HepG2 (cell line): Measurements from ENCODE around the gene HAP1. TPM values are rescaled to one million over a fixed set of nuclear protein-coding genes. Genes with fewer than 3 reads are reported as not detected.

Experiments used
- HDAC2 ChIP-seq: sonication (generic); formaldehyde crosslinking; IDR thresholded peaks from 2 replicates; pipeline ENCODE4 v1.4.0; 2020; ENCODE audit warnings: missing genetic modification reagents
- HMGXB4 ChIP-seq, 2 experiments: sonication (generic) in 1 of 2; formaldehyde crosslinking in 1 of 2; IDR thresholded peaks; 2 replicates each; pipeline versions ENCODE4 v1.4.0 to v1.6.1; 2018 to 2020; ENCODE audit warnings: missing genetic modification reagents in 2 of 2, borderline replicate concordance in 1 of 2, low read depth in 1 of 2, mild to moderate bottlenecking in 1 of 2, missing biosample characterization in 1 of 2
- KLF15 ChIP-seq: sonication (generic); formaldehyde crosslinking; IDR thresholded peaks from 2 replicates; pipeline ENCODE4 v1.8.1; 2023; ENCODE audit warnings: borderline replicate concordance, mild to moderate bottlenecking, inconsistent platforms, missing genetic modification reagents, mixed read lengths
- NBN ChIP-seq: fragments of 450-650 bp; conservative IDR thresholded peaks from 2 replicates; pipeline ENCODE4 v1.6.1; 2017
- ONECUT2 ChIP-seq: sonication (generic); formaldehyde crosslinking; IDR thresholded peaks from 2 replicates; pipeline ENCODE4 v1.4.0; 2020; ENCODE audit warnings: missing genetic modification reagents
- POGK ChIP-seq: sonication (generic); formaldehyde crosslinking; conservative IDR thresholded peaks from 2 replicates; pipeline ENCODE4 v1.8.0; 2022; ENCODE audit warnings: mild to moderate bottlenecking, moderate library complexity, missing genetic modification reagents
- SIN3A ChIP-seq: IDR thresholded peaks from 2 replicates; pipeline ENCODE4 v1.6.1; 2011; ENCODE audit warnings: low read depth, mild to moderate bottlenecking, control low read depth, low read length, borderline replicate concordance
- TAF1 ChIP-seq: sonication (generic); formaldehyde crosslinking; IDR thresholded peaks from 2 replicates; pipeline ENCODE4 v1.4.0; 2020; ENCODE audit warnings: missing genetic modification reagents
- TEAD3 ChIP-seq: optimal IDR thresholded peaks from 2 replicates; pipeline ENCODE3; 2016; ENCODE audit warnings: borderline replicate concordance
- ZBTB21 ChIP-seq: sonication (generic); formaldehyde crosslinking; IDR thresholded peaks from 2 replicates; pipeline ENCODE4 v1.4.0; 2020; ENCODE audit warnings: missing genetic modification reagents
- ZNF225 ChIP-seq: sonication (generic); formaldehyde crosslinking; IDR thresholded peaks from 2 replicates; pipeline ENCODE4 v1.4.0; 2020; ENCODE audit warnings: mild to moderate bottlenecking, missing genetic modification reagents
- ZNF609 ChIP-seq: sonication (generic); formaldehyde crosslinking; IDR thresholded peaks from 2 replicates; pipeline ENCODE4 v1.4.0; 2020; ENCODE audit warnings: mild to moderate bottlenecking, missing genetic modification reagents, borderline replicate concordance
- ZNF691 ChIP-seq: sonication (generic); formaldehyde crosslinking; IDR thresholded peaks from 2 replicates; pipeline ENCODE4 v1.4.0; 2020; ENCODE audit warnings: missing genetic modification reagents, low read depth, mild to moderate bottlenecking, borderline replicate concordance
- ZNF724P ChIP-seq: sonication (generic); formaldehyde crosslinking; IDR thresholded peaks from 2 replicates; pipeline ENCODE4 v1.8.0; 2022; ENCODE audit warnings: missing genetic modification reagents, borderline replicate concordance
- ZNF772 ChIP-seq: sonication (generic); formaldehyde crosslinking; IDR thresholded peaks from 2 replicates; pipeline ENCODE4 v1.5.0; 2020; ENCODE audit warnings: mild to moderate bottlenecking, missing genetic modification reagents
- ZNF883 ChIP-seq: sonication (generic); formaldehyde crosslinking; IDR thresholded peaks from 2 replicates; pipeline ENCODE4 v1.5.1; 2020; ENCODE audit warnings: mild to moderate bottlenecking, missing genetic modification reagents; ENCODE audit errors: not compliant biosample characterization
- ZZZ3 ChIP-seq: sonication (generic); formaldehyde crosslinking; IDR thresholded peaks from 2 replicates; pipeline ENCODE4 v1.4.0; 2020; ENCODE audit warnings: missing genetic modification reagents, mild to moderate bottlenecking, borderline replicate concordance
- polyA plus RNA-seq, 8 experiments: library from polyadenylated mRNA; depleted of rRNA in 3 of 8; stranded (reverse) in 7 of 8; unstranded in 1 of 8; fragments of >200 nt; fragmentation: Illumina TruSeq in 4 of 8; extraction: Trizol in 4 of 8; gene quantifications; 2 replicates each; pipeline versions ENCODE4 v1.2.1 to v1.2.3, GENCODE V29; 2011 to 2016; ENCODE audit warnings: low read depth in 4 of 8, missing spikeins in 1 of 8, mixed read lengths in 1 of 8; ENCODE audit not compliant: insufficient read depth in 1 of 8
- total RNA-seq, 5 experiments: library from RNA; depleted of rRNA; stranded (reverse); fragments of >200 nt; fragmentation: Illumina TruSeq; extraction: Trizol; gene quantifications; 2 replicates each; pipeline ENCODE4 v1.2.3, GENCODE V29; 2016; ENCODE audit warnings: low read depth in 1 of 5

The HAP1 gene
- total and polyA plus RNA-seq, 2 of the 13 experiments (the other 11 are each of a cell fraction or from before 2014, with no cell fraction given): 0.07 TPM

- TF ChIP-seq HMGXB4 (CRISPR knock-in tag; IDR thresholded peaks at IDR 0.05; ENCODE audit: borderline replicate concordance in 1 of 2, low read depth in 1 of 2) (peak in 1 of 2 experiments; percentile 39; a peak in 3 of 4 replicates), KLF15 (CRISPR knock-in tag) (no peak), TEAD3 (CRISPR knock-in tag) (peak; percentile 94), ZNF225 (CRISPR knock-in tag) (0 out of 2 replicates have a peak, but pooled peaks have one; percentile 17), TAF1 (CRISPR knock-in tag) (peak; percentile 51; the same call in 1 of the 2 replicates), ZZZ3 (CRISPR knock-in tag) (peak; percentile 27; the same call in 1 of the 2 replicates), ONECUT2 (CRISPR knock-in tag) (no peak), ZNF609 (CRISPR knock-in tag) (peak; percentile 40), ZNF691 (CRISPR knock-in tag) (peak; percentile 17; the same call in 1 of the 2 replicates), ZNF724P (CRISPR knock-in tag) (peak; percentile 38; the same call in 1 of the 2 replicates), ZBTB21 (CRISPR knock-in tag) (0 out of 2 replicates have a peak, but pooled peaks have one; percentile 12), NBN (no peak), ZNF772 (CRISPR knock-in tag) (peak; percentile 38; the same call in 1 of the 2 replicates), ZNF883 (CRISPR knock-in tag) (peak; percentile 4), HDAC2 (CRISPR knock-in tag) (peak; percentile 14; the same call in 1 of the 2 replicates), SIN3A (peak; percentile 12; the same call in 1 of the 2 replicates), POGK (CRISPR knock-in tag) (0 out of 2 replicates have a peak, but pooled peaks have one; percentile 9)
These were observed 42.7 kb upstream of the HAP1 start (continued) for GRCh38 chr17:41777157-41777573.
